Trophoblast cell (in vitro differentiated cells and primary cell): ENCODE results near the gene RPLP1.

Experiments
- DNase-seq, 2 donors: peaks; one replicate each; pipeline ENCODE4 v3.0.0-alpha.2; 2016
- H2AFZ ChIP-seq: 2 replicates; pipeline ENCODE4 v1.6.1; 2013; ENCODE audit warnings: low read length, moderate library complexity, mild to moderate bottlenecking; ENCODE audit not compliant: insufficient read depth, poor library complexity
- H2AK5ac ChIP-seq: 2 replicates; pipeline ENCODE4 v1.6.1; 2013; ENCODE audit warnings: mild to moderate bottlenecking, low read length
- H2BK120ac ChIP-seq: 2 replicates; pipeline ENCODE4 v1.6.1; 2013; ENCODE audit warnings: low read length, mild to moderate bottlenecking, moderate library complexity; ENCODE audit not compliant: insufficient read depth, poor library complexity
- H2BK12ac ChIP-seq: 2 replicates; pipeline ENCODE4 v1.6.1; 2013; ENCODE audit warnings: mild to moderate bottlenecking, low read length, moderate library complexity
- H2BK5ac ChIP-seq: 2 replicates; pipeline ENCODE4 v1.6.1; 2013; ENCODE audit warnings: low read length, low read depth, moderate library complexity, mild to moderate bottlenecking; ENCODE audit not compliant: poor library complexity
- H3K14ac ChIP-seq: 2 replicates; pipeline ENCODE4 v1.6.1; 2013; ENCODE audit warnings: mild to moderate bottlenecking, low read length
- H3K18ac ChIP-seq: 2 replicates; pipeline ENCODE4 v1.6.1; 2013; ENCODE audit warnings: mild to moderate bottlenecking, low read length
- H3K23ac ChIP-seq: 2 replicates; pipeline ENCODE4 v1.6.1; 2013; ENCODE audit warnings: low read length
- H3K27ac ChIP-seq: 2 replicates; pipeline ENCODE4 v1.5.1; 2013; ENCODE audit warnings: low read depth, mild to moderate bottlenecking, inconsistent platforms, low read length, moderate library complexity
- H3K27me3 ChIP-seq: 2 replicates; pipeline ENCODE4 v1.6.1; 2013; ENCODE audit warnings: inconsistent platforms, mild to moderate bottlenecking, low read length, moderate library complexity; ENCODE audit not compliant: insufficient read depth
- H3K36me3 ChIP-seq, 2 experiments: 1 replicate in 1 of 2; 2 replicates in 1 of 2; pipeline ENCODE4 v1.6.1; 2013; ENCODE audit warnings: low read length in 2 of 2, mild to moderate bottlenecking in 2 of 2, moderate library complexity in 1 of 2; ENCODE audit not compliant: insufficient read depth in 2 of 2, control insufficient read depth in 1 of 2
- H3K4ac ChIP-seq: 2 replicates; pipeline ENCODE4 v1.6.1; 2013; ENCODE audit warnings: low read depth, mild to moderate bottlenecking, low read length, moderate library complexity
- H3K4me1 ChIP-seq, 2 experiments: 1 replicate in 1 of 2; 2 replicates in 1 of 2; pipeline ENCODE4 v1.6.1; 2013; ENCODE audit warnings: low read length in 2 of 2, mild to moderate bottlenecking in 2 of 2, moderate library complexity in 1 of 2; ENCODE audit not compliant: insufficient read depth in 2 of 2, control insufficient read depth in 1 of 2
- H3K4me2 ChIP-seq: 2 replicates; pipeline ENCODE4 v1.6.1; 2013; ENCODE audit warnings: inconsistent platforms, mild to moderate bottlenecking, low read length, moderate library complexity
- H3K4me3 ChIP-seq: 2 replicates; pipeline ENCODE4 v1.5.1; 2013; ENCODE audit warnings: mild to moderate bottlenecking, low read depth, low read length, inconsistent platforms
- H3K79me1 ChIP-seq: one replicate; pipeline ENCODE4 v1.6.1; 2013; ENCODE audit warnings: low read length
- H3K79me2 ChIP-seq: 2 replicates; pipeline ENCODE4 v1.6.1; 2013; ENCODE audit warnings: low read length, mild to moderate bottlenecking; ENCODE audit not compliant: control insufficient read depth, insufficient read depth, poor library complexity
- H3K9ac ChIP-seq: 2 replicates; pipeline ENCODE4 v1.6.1; 2013; ENCODE audit warnings: mild to moderate bottlenecking, low read length
- H3K9me3 ChIP-seq: 2 replicates; pipeline ENCODE4 v1.6.1; 2013; ENCODE audit warnings: low read depth, mild to moderate bottlenecking, control low read depth, inconsistent platforms, low read length; ENCODE audit not compliant: insufficient read depth
- H4K12ac ChIP-seq: 2 replicates; pipeline ENCODE4 v1.6.1; 2013; ENCODE audit warnings: low read depth, mild to moderate bottlenecking, low read length, moderate library complexity
- H4K8ac ChIP-seq: 2 replicates; pipeline ENCODE4 v1.6.1; 2013; ENCODE audit warnings: low read depth, mild to moderate bottlenecking, low read length, moderate library complexity
- H4K91ac ChIP-seq: one replicate; pipeline ENCODE4 v1.6.1; 2013; ENCODE audit warnings: low read depth, mild to moderate bottlenecking, low read length, moderate library complexity
- WGBS: extraction: QIAGEN DNeasy Blood & Tissue Kit; methylation state at CpG from one replicate; pipeline ENCODE4 v1.1.7; 2013; ENCODE audit warnings: missing lambda C conversion rate; ENCODE audit not compliant: insufficient read length, insufficient coverage; ENCODE audit errors: extremely low coverage; 5-methylcytosine and 5-hydroxymethylcytosine counted together

The RPLP1 gene

GRCh38 chr15:69465253-69465652 is 12.6 kb downstream of the RPLP1 start:
- Histone ChIP-seq H3K4me3 (no peak overlapping the region), H2BK120ac (no peak overlapping the region), H3K79me1 (peaks cover 5% of the 10 kb centered on the region), H4K91ac (no peak overlapping the region), H3K27ac (no peak overlapping the region), H3K4ac (no peak overlapping the region), H3K27me3 (no peaks in the 10 kb centered on the region), H3K4me1 (peaks cover 17 to 21% of the 10 kb centered on the region in 2 experiments), H4K8ac (no peak overlapping the region), H3K14ac (no peak overlapping the region), H3K36me3 (no peaks in the 10 kb centered on the region), H4K12ac (no peak overlapping the region), H3K4me2 (no peak overlapping the region), H3K23ac (no peak overlapping the region), H2AFZ (no peak overlapping the region), H2BK5ac (no peak overlapping the region), H3K9ac (no peak overlapping the region), H3K79me2 (peaks cover 1% of the 10 kb centered on the region), H3K9me3 (no peaks in the 10 kb centered on the region), H2AK5ac (no peak overlapping the region), H2BK12ac (no peak overlapping the region), H3K18ac (no peak overlapping the region)
- no CpG with 5 or more reads among the region's 1 CpG for WGBS
- no peak for DNase-seq

- no peaks in the 10 kb centered on the region for H3K27me3 ChIP-seq
- H4K12ac ChIP-seq = no peak overlapping the region
- no peak overlapping the region for H3K4me2 ChIP-seq
- H3K14ac ChIP-seq = no peak overlapping the region
- H2AFZ ChIP-seq = no peak overlapping the region
- H3K23ac ChIP-seq = no peak overlapping the region
- peaks cover 1% of the 10 kb centered on the region for H3K79me2 ChIP-seq
- no peaks in the 10 kb centered on the region for H3K9me3 ChIP-seq
- H2BK12ac ChIP-seq = no peak overlapping the region
- H3K4ac ChIP-seq = no peak overlapping the region
- no peaks in the 10 kb centered on the region for H3K36me3 ChIP-seq
- 100% methylated on average over 1 of the region's 2 CpGs for WGBS
- no peak overlapping the region for H2BK5ac ChIP-seq
- DNase-seq = no peak
- no peak overlapping the region for H4K91ac ChIP-seq
- H3K79me1 ChIP-seq = peaks cover 5% of the 10 kb centered on the region
- H3K4me1 ChIP-seq = peaks cover 17 to 21% of the 10 kb centered on the region in 2 experiments
- H3K9ac ChIP-seq = no peak overlapping the region
- H3K4me3 ChIP-seq = no peak overlapping the region
- no peak overlapping the region for H3K18ac ChIP-seq
- H3K27ac ChIP-seq = no peak overlapping the region
- H2BK120ac ChIP-seq = no peak overlapping the region
- no peak overlapping the region for H2AK5ac ChIP-seq
- no peak overlapping the region for H4K8ac ChIP-seq
Observed at GRCh38 chr15:69466733-69467132, 14.1 kb downstream of the RPLP1 start.

DNA sequence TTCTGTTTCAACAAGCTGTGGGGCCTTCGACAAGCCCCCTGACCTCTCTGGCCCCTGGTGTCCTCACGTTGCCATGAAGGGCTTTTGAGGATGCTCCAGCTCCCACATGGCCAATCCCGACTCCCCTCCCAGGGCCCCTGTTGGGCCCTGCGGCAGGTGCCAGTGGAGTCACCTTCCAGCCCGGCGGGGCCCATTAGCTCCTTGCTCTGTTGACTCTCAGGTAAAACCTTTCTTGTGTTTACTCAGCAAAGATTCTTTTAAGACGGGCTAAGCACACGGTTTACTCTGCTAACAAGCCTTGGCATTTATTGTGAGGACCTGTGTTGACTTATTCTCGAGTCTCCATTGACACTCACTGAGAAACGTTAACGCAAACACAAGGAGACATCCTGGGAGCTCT is 15.0 kb downstream of the RPLP1 start:
- Histone ChIP-seq H3K79me2 (peaks cover 1% of the 10 kb centered on the region), H3K4me3 (no peak overlapping the region), H3K9me3 (no peaks in the 10 kb centered on the region), H3K4me1 (peaks cover 15 to 21% of the 10 kb centered on the region in 2 experiments), H3K4me2 (no peak overlapping the region), H3K36me3 (no peaks in the 10 kb centered on the region), H3K79me1 (peaks cover 5% of the 10 kb centered on the region), H3K9ac (no peak overlapping the region), H2BK12ac (peak overlapping the region; percentile 50), H3K18ac (no peak overlapping the region), H2AFZ (no peak overlapping the region), H4K12ac (no peak overlapping the region), H3K14ac (no peak overlapping the region), H3K27me3 (no peaks in the 10 kb centered on the region), H3K27ac (no peak overlapping the region), H2BK5ac (no peak overlapping the region), H3K23ac (no peak overlapping the region), H3K4ac (no peak overlapping the region), H4K8ac (no peak overlapping the region), H2AK5ac (peak overlapping the region; percentile 39), H4K91ac (no peak overlapping the region), H2BK120ac (no peak overlapping the region)
- WGBS = no CpG with 5 or more reads among the region's 11 CpGs
- DNase-seq = no peak

DNA sequence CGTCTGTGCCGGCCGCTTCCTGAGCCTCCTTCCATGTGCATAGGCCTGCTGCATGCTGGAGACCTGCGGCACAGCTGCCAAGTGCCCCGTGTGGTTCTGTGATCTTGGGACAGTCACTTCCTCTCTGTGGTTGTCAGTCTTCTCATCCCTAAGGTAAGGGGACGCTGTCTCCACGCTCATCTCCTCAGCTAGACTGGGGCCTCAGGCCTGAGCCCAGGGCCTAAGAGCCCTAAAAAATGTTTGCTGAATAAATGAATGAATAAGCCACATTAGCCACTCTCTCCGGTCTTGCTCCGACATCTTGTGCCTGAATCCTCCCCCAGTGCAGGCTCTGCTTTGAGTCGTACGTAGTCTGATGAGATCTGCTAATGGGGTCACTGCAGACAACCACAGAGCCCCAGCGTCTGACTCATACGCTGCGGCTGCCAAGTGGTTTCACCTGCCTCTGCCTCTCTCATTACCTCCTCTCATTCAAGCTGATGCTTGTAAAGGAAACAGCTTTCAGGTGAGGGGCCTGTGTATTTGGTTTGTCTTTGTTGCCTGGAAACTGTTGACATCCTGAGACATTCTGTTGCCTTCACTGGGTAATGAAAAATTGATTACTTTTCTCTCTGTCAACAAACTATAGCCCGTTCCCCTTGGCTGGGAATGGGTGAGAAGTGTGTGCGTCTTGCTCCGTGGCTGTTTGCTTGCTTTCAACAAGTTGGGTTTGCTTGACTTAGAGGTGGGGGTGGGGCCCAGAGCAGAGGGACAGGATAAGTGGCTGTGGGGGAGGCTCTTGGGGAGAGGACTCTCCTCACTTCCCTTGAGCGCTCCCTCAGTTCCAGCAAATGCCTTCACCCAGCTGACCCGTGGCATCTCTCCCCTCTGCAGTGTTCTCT is 15.9 kb downstream of the RPLP1 start:
- Histone ChIP-seq H3K18ac (no peak overlapping the region), H4K91ac (peak overlapping the region; percentile 17), H2AK5ac (no peak overlapping the region), H3K9me3 (no peaks in the 10 kb centered on the region), H2AFZ (no peak overlapping the region), H3K23ac (no peak overlapping the region), H3K4me2 (no peak overlapping the region), H3K36me3 (no peaks in the 10 kb centered on the region), H2BK12ac (no peak overlapping the region), H3K79me1 (no peaks in the 10 kb centered on the region), H3K4me1 (peaks cover 15 to 16% of the 10 kb centered on the region in 2 experiments), H3K4ac (no peak overlapping the region), H4K8ac (no peak overlapping the region), H3K4me3 (no peak overlapping the region), H4K12ac (no peak overlapping the region), H2BK120ac (peak overlapping the region; percentile 9), H3K14ac (no peak overlapping the region), H2BK5ac (no peak overlapping the region), H3K79me2 (no peaks in the 10 kb centered on the region), H3K9ac (no peak overlapping the region), H3K27me3 (no peaks in the 10 kb centered on the region), H3K27ac (peak overlapping the region; percentile 3)
- WGBS = no CpG with 5 or more reads among the region's 19 CpGs
- no peak for DNase-seq
